Lower leg skin (tissue), 3 donors: ENCODE results near the gene USB1.
"Not testable (repeated sequence)": the region's sequence is repeated elsewhere in the genome, so short reads cannot be mapped to it uniquely, and the experiment has no call there.

Source experiments
- POLR2A ChIP-seq, 2 donors: fragments of 450-650 bp; IDR thresholded peaks; one replicate each; pipeline ENCODE4 v1.6.1; 2016 to 2017; ENCODE audit warnings: antibody characterized with exemption in 2 of 2, mild to moderate bottlenecking in 1 of 2, moderate library complexity in 1 of 2
- TF ChIP-seq, protein P1 (sequence below), 3 donors: fragments of 450-650 bp; IDR thresholded peaks; one replicate each; pipeline ENCODE4 v1.5.1; 2016; ENCODE audit warnings: antibody characterized with exemption in 3 of 3, mild to moderate bottlenecking in 3 of 3, moderate library complexity in 2 of 3

DNA sequence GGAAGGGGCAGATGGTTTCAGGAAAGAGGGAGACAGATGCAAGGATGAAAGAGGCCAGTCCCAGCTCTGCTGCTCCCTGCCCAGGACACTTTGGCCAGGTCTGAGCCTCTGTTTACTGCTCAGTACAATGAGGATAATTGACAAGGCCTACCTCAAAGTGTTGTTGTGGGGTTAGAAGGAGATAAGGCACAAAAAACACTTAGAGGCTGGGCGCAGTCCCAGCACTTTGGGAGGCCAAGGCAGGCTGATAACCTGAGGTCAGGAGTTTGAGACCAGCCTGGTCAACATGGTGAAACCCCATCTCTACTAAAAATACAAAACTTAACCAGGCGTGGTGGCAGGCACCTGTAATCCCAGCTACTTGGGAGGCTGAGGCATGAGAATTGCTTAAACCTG lies 23.1 kb upstream of the USB1 start:
- TF ChIP-seq POLR2A (IDR thresholded peaks at IDR 0.05) = not testable (repeated sequence)
- TF ChIP-seq, protein P1, sequence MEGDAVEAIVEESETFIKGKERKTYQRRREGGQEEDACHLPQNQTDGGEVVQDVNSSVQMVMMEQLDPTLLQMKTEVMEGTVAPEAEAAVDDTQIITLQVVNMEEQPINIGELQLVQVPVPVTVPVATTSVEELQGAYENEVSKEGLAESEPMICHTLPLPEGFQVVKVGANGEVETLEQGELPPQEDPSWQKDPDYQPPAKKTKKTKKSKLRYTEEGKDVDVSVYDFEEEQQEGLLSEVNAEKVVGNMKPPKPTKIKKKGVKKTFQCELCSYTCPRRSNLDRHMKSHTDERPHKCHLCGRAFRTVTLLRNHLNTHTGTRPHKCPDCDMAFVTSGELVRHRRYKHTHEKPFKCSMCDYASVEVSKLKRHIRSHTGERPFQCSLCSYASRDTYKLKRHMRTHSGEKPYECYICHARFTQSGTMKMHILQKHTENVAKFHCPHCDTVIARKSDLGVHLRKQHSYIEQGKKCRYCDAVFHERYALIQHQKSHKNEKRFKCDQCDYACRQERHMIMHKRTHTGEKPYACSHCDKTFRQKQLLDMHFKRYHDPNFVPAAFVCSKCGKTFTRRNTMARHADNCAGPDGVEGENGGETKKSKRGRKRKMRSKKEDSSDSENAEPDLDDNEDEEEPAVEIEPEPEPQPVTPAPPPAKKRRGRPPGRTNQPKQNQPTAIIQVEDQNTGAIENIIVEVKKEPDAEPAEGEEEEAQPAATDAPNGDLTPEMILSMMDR (IDR thresholded peaks at IDR 0.05) = not testable (repeated sequence)
